IMR-90 (cell line): ENCODE measurements around the gene KRT74. TPM values are rescaled to one million over a fixed set of nuclear protein-coding genes. Genes with fewer than 3 reads are reported as not detected.

ENCODE experiments used
- ATAC-seq: fragments of 200-7000 bp; cut with Tn5 transposase; 2 replicates; pipeline ENCODE4 v1.9.1; 2020; ENCODE audit warnings: low read depth, mild to moderate bottlenecking, moderate library complexity
- BruUV-seq: library from RNA; stranded (reverse); fragments of 400-500 nt; replicated peaks from 2 replicates; lab custom pipeline; 2021; lab: Mats Ljungman, UMichigan
- CTCF ChIA-PET: fragments of 300-600 bp; formaldehyde crosslinking; extraction: SDS; loops from one replicate; lab custom pipeline; 2021; ENCODE audit warnings: antibody characterized with exemption; lab: Yijun Ruan, JAX
- POLR2A ChIA-PET: fragments of 300-600 bp; sonication (Branson Sonifier 250); formaldehyde crosslinking; loops from one replicate; lab custom pipeline; 2022; ENCODE audit warnings: antibody characterized with exemption; ENCODE audit not compliant: unreplicated experiment; lab: Charles Lee
- DNase-seq: peaks from one replicate; pipeline ENCODE4 v3.0.0; 2013
- H2AFZ ChIP-seq: replicated peaks from 2 replicates; pipeline ENCODE3; 2013; ENCODE audit warnings: low read length, mild to moderate bottlenecking; ENCODE audit not compliant: poor library complexity
- H2AK5ac ChIP-seq: 2 replicates; pipeline ENCODE4 v1.6.1; 2013; ENCODE audit warnings: low read depth, low read length, inconsistent platforms
- H2AK9ac ChIP-seq: replicated peaks from 2 replicates; pipeline ENCODE3; 2013; ENCODE audit warnings: mild to moderate bottlenecking, low read depth, low read length, moderate library complexity; ENCODE audit not compliant: poor library complexity
- H2BK120ac ChIP-seq: 2 replicates; pipeline ENCODE4 v1.6.1; 2013; ENCODE audit warnings: low read depth, low read length, inconsistent platforms
- H2BK15ac ChIP-seq: 3 replicates; pipeline ENCODE4 v1.6.1; 2013; ENCODE audit warnings: low read depth, low read length, inconsistent platforms
- H2BK20ac ChIP-seq: 2 replicates; pipeline ENCODE4 v1.6.1; 2013; ENCODE audit warnings: low read depth, mild to moderate bottlenecking, inconsistent platforms, low read length, moderate library complexity
- H2BK5ac ChIP-seq: 2 replicates; pipeline ENCODE4 v1.6.1; 2013; ENCODE audit warnings: mild to moderate bottlenecking, low read depth, low read length, inconsistent platforms; ENCODE audit not compliant: poor library complexity, severe bottlenecking
- H3K14ac ChIP-seq: replicated peaks from 2 replicates; pipeline ENCODE4 v1.6.1; 2013; ENCODE audit warnings: low read depth, low read length, inconsistent platforms
- H3K18ac ChIP-seq: 2 replicates; pipeline ENCODE4 v1.6.1; 2013; ENCODE audit warnings: low read depth, low read length, control low read depth
- H3K23ac ChIP-seq: 2 replicates; pipeline ENCODE4 v1.6.1; 2013; ENCODE audit warnings: low read depth, low read length, inconsistent platforms
- H3K27ac ChIP-seq: 2 replicates; pipeline ENCODE4 v1.5.1; 2013; ENCODE audit warnings: mild to moderate bottlenecking, control low read depth, low read length; ENCODE audit not compliant: insufficient read depth
- H3K27me3 ChIP-seq: 2 replicates; pipeline ENCODE4 v1.6.1; 2013; ENCODE audit warnings: low read length; ENCODE audit not compliant: control insufficient read depth, insufficient read depth
- H3K36me3 ChIP-seq: 2 replicates; pipeline ENCODE4 v1.6.1; 2013; ENCODE audit warnings: low read length, mixed read lengths; ENCODE audit not compliant: control insufficient read depth, insufficient read depth
- H3K4ac ChIP-seq: 2 replicates; pipeline ENCODE4 v1.6.1; 2013; ENCODE audit warnings: low read depth, low read length, inconsistent platforms
- H3K4me1 ChIP-seq: 2 replicates; pipeline ENCODE4 v1.6.1; 2013; ENCODE audit warnings: low read length, mixed read lengths; ENCODE audit not compliant: control insufficient read depth, insufficient read depth
- H3K4me2 ChIP-seq: 2 replicates; pipeline ENCODE4 v1.6.1; 2013; ENCODE audit warnings: low read depth, mild to moderate bottlenecking, control low read depth, low read length, moderate library complexity
- H3K4me3 ChIP-seq: 2 replicates; pipeline ENCODE4 v1.5.1; 2013; ENCODE audit warnings: low read depth, mild to moderate bottlenecking, control low read depth, low read length, moderate library complexity; ENCODE audit not compliant: insufficient read depth
- H3K56ac ChIP-seq: 2 replicates; pipeline ENCODE4 v1.6.1; 2013; ENCODE audit warnings: low read length, inconsistent platforms; ENCODE audit not compliant: insufficient read depth; ENCODE audit errors: extremely low read depth
- H3K79me1 ChIP-seq, 2 experiments: 2 replicates each; pipeline ENCODE4 v1.6.1; 2013; ENCODE audit warnings: low read length in 2 of 2, inconsistent platforms in 1 of 2, low read depth in 1 of 2
- H3K9ac ChIP-seq: 2 replicates; pipeline ENCODE4 v1.6.1; 2013; ENCODE audit warnings: low read depth, low read length, control low read depth
- H3K9me1 ChIP-seq: 2 replicates; pipeline ENCODE4 v1.6.1; 2013; ENCODE audit warnings: low read length, inconsistent platforms; ENCODE audit not compliant: insufficient read depth
- H3K9me3 ChIP-seq: 2 replicates; pipeline ENCODE4 v1.6.1; 2013; ENCODE audit warnings: low read length; ENCODE audit not compliant: control insufficient read depth, insufficient read depth
- H4K20me1 ChIP-seq: 2 replicates; pipeline ENCODE4 v1.6.1; 2013; ENCODE audit warnings: low read length, inconsistent platforms; ENCODE audit not compliant: insufficient read depth
- H4K5ac ChIP-seq: 2 replicates; pipeline ENCODE4 v1.6.1; 2013; ENCODE audit warnings: mild to moderate bottlenecking, low read depth, low read length, control low read depth
- H4K8ac ChIP-seq, 2 experiments: 2 replicates each; pipeline ENCODE4 v1.6.1; 2013; ENCODE audit warnings: low read depth in 2 of 2, low read length in 2 of 2, control low read depth in 1 of 2, inconsistent platforms in 1 of 2
- H4K91ac ChIP-seq: 2 replicates; pipeline ENCODE4 v1.6.1; 2013; ENCODE audit warnings: low read depth, low read length, inconsistent platforms; ENCODE audit not compliant: insufficient read depth
- BHLHE40 ChIP-seq: fragments of 150-350 bp; IDR thresholded peaks from 2 replicates; pipeline ENCODE4 v1.6.1; 2016; ENCODE audit warnings: mild to moderate bottlenecking, low read depth, low read length
- CEBPB ChIP-seq: IDR thresholded peaks from 2 replicates; pipeline ENCODE4 v1.6.1; 2012; ENCODE audit warnings: low read depth, low read length, improper control_type of control experiment
- CHD1 ChIP-seq: IDR thresholded peaks from 2 replicates; pipeline ENCODE4 v1.6.1; 2012; ENCODE audit warnings: low read depth, low read length, improper control_type of control experiment
- FOS ChIP-seq: fragments of 150-350 bp; IDR thresholded peaks from 2 replicates; pipeline ENCODE4 v1.6.1; 2016; ENCODE audit warnings: low read depth, low read length
- MAFK ChIP-seq: IDR thresholded peaks from 2 replicates; pipeline ENCODE4 v1.6.1; 2012; ENCODE audit warnings: low read depth, low read length, improper control_type of control experiment
- MAZ ChIP-seq: IDR thresholded peaks from 2 replicates; pipeline ENCODE4 v1.6.1; 2012; ENCODE audit warnings: low read depth, mild to moderate bottlenecking, low read length, improper control_type of control experiment, moderate library complexity, borderline replicate concordance
- MXI1 ChIP-seq: IDR thresholded peaks from 2 replicates; pipeline ENCODE4 v1.6.1; 2012; ENCODE audit warnings: low read depth, mild to moderate bottlenecking, low read length, moderate library complexity, borderline replicate concordance
- NFE2L2 ChIP-seq: fragments of 150-350 bp; IDR thresholded peaks from 2 replicates; pipeline ENCODE4 v1.6.1; 2016; ENCODE audit warnings: low read depth, mild to moderate bottlenecking, low read length
- POLR2A ChIP-seq: IDR thresholded peaks from 2 replicates; pipeline ENCODE4 v1.6.1; 2012; ENCODE audit warnings: mild to moderate bottlenecking, low read depth, low read length
- RAD21 ChIP-seq: IDR thresholded peaks from 2 replicates; pipeline ENCODE4 v1.6.1; 2012; ENCODE audit warnings: low read length, improper control_type of control experiment
- RCOR1 ChIP-seq: IDR thresholded peaks from 2 replicates; pipeline ENCODE4 v1.6.1; 2012; ENCODE audit warnings: mild to moderate bottlenecking, low read length, improper control_type of control experiment; ENCODE audit not compliant: insufficient replicate concordance
- RFX5 ChIP-seq: IDR thresholded peaks from 2 replicates; pipeline ENCODE4 v1.8.0; 2012; ENCODE audit warnings: low read depth, mild to moderate bottlenecking, low read length, moderate library complexity
- SMC3 ChIP-seq: fragments of 150-350 bp; IDR thresholded peaks from 2 replicates; pipeline ENCODE4 v1.6.1; 2016; ENCODE audit warnings: low read depth, mild to moderate bottlenecking, antibody characterized with exemption, low read length, moderate library complexity
- WGBS, 2 experiments: methylation state at CpG; one replicate each; pipeline versions ENCODE4 v1.1.5 to v1.1.7; 2013; ENCODE audit warnings: missing lambda C conversion rate in 2 of 2; ENCODE audit not compliant: insufficient read length in 1 of 2; ENCODE audit errors: extremely low coverage in 2 of 2; 5-methylcytosine and 5-hydroxymethylcytosine counted together
- dilution Hi-C: fragments of 300-500 bp; cut with HindIII; formaldehyde crosslinking; loops from one replicate; pipeline ENCODE4 v1.14.3; 2018; ENCODE audit warnings: low sequenced_read_pairs; ENCODE audit not compliant: unreplicated experiment
- in situ Hi-C: fragments of 300-500 bp; cut with MboI; formaldehyde crosslinking; loops from 3 replicates; pipeline ENCODE4 v1.14.3; 2019; ENCODE audit warnings: low sequenced_read_pairs, inconsistent platforms, mixed read lengths
- intact Hi-C: fragments of 100-400 bp; cut with micrococcal nuclease; formaldehyde crosslinking; loops from 2 replicates; pipeline ENCODE4 v1.10.0; 2022
- polyA plus RNA-seq, 3 experiments: library from polyadenylated mRNA; depleted of rRNA; stranded (reverse); fragments of >200 nt; gene quantifications; 2 replicates each; pipeline ENCODE4 v1.2.3, GENCODE V29; 2012; ENCODE audit warnings: low replicate concordance in 1 of 3
- total RNA-seq: library from RNA; depleted of rRNA; stranded (reverse); fragments of >200 nt; gene quantifications from 2 replicates; pipeline ENCODE4 v1.2.3, GENCODE V29; 2012
- TF ChIP-seq, protein P1 (sequence below): conservative IDR thresholded peaks from 2 replicates; pipeline ENCODE4 v1.5.1; 2012; ENCODE audit warnings: mild to moderate bottlenecking, low read depth, low read length, improper control_type of control experiment
- TF ChIP-seq, protein P2 (sequence below): fragments of 150-350 bp; IDR thresholded peaks from 2 replicates; pipeline ENCODE4 v1.6.1; 2016; ENCODE audit warnings: low read depth, mild to moderate bottlenecking, low read length, moderate library complexity, borderline replicate concordance
- TF ChIP-seq, protein P3 (sequence below): fragments of 150-350 bp; IDR thresholded peaks from 2 replicates; pipeline ENCODE4 v1.6.1; 2017; ENCODE audit warnings: mild to moderate bottlenecking, antibody characterized with exemption, low read length, low read depth

The KRT74 gene
- total and polyA plus RNA-seq, 2 of the 4 experiments (the other 2 are of a cell fraction): not detected

DNA sequence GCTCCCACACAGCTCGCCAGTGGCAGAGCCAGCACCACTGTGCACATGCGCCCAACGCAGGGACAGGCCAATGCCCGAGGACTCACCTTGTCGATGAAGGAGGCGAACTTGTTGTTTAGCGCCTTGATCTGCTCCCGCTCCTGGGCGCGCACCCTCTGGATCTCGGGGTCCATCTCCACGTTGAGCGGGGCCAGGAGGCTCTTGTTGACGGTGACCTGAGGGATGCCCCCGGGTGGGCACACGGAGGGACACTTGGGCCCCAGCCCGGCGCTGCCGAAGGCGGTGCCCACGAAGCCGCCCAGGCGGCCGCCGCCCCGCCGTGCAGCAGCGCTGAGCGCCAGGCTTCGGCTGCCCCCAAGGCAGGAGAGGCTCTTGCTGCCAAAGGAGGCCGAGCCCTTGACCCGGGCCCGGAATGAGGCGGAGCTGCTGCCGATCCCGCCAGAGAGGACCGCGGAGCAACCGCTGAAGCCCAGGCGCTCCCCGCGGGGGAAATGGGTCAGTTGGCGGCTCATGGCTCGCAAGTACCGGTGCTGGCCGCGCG is 27.4 kb upstream of the KRT74 start, which contains the start of gene KRT72:
Gene KRT72 (minus strand): TSS at position 523 of the 541 bp plus-strand sequence. CDS start 11 bp downstream, at position 512.
- H3K27me3 ChIP-seq: peaks cover 41% of the 10 kb centered on the region
- WGBS, 2 experiments: 31% methylated on average over 24 of the region's 48 CpGs; no CpG with 5 or more reads in 1 of the 2 experiments
- H2BK5ac ChIP-seq: no peak within 1 kb of the TSS
- H2AFZ ChIP-seq: no peak within 1 kb of the TSS
- no peak within 1 kb of the TSS for H3K18ac ChIP-seq
- POLR2A ChIA-PET: no interaction called here
- no peak within 1 kb of the TSS for H4K5ac ChIP-seq
- DNase-seq: no peak
- H3K4ac ChIP-seq: no peak within 1 kb of the TSS
- dilution Hi-C loops (no loop called here), in situ Hi-C loops (no loop called here), intact Hi-C loops (no loop called here)
- no peak within 1 kb of the TSS for H3K4me2 ChIP-seq
- no peak for ATAC-seq
- H3K4me1 ChIP-seq: no peaks in the 10 kb centered on the region
- no peak within 1 kb of the TSS for H3K9ac ChIP-seq
- no peak within 1 kb of the TSS for H2AK9ac ChIP-seq
- H3K9me3 ChIP-seq: no peaks in the 10 kb centered on the region
- no peak within 1 kb of the TSS for H4K91ac ChIP-seq
- no peak within 1 kb of the TSS for H2AK5ac ChIP-seq
- CTCF ChIA-PET: no interaction called here
- no peak within 1 kb of the TSS for H3K56ac ChIP-seq
- no peaks in the 10 kb centered on the region for H4K20me1 ChIP-seq
- H3K4me3 ChIP-seq: no peak within 1 kb of the TSS
- H2BK15ac ChIP-seq: no peak within 1 kb of the TSS
- no peak within 1 kb of the TSS for H4K8ac ChIP-seq
- no peak within 1 kb of the TSS for H2BK120ac ChIP-seq
- no peaks in the 10 kb centered on the region for H3K36me3 ChIP-seq
- H2BK20ac ChIP-seq: no peak within 1 kb of the TSS
- no peak within 1 kb of the TSS for H3K14ac ChIP-seq
- TF ChIP-seq RCOR1: no peak
- no peak for TF ChIP-seq CEBPB
- TF ChIP-seq MAFK: no peak
- TF ChIP-seq, protein P1, sequence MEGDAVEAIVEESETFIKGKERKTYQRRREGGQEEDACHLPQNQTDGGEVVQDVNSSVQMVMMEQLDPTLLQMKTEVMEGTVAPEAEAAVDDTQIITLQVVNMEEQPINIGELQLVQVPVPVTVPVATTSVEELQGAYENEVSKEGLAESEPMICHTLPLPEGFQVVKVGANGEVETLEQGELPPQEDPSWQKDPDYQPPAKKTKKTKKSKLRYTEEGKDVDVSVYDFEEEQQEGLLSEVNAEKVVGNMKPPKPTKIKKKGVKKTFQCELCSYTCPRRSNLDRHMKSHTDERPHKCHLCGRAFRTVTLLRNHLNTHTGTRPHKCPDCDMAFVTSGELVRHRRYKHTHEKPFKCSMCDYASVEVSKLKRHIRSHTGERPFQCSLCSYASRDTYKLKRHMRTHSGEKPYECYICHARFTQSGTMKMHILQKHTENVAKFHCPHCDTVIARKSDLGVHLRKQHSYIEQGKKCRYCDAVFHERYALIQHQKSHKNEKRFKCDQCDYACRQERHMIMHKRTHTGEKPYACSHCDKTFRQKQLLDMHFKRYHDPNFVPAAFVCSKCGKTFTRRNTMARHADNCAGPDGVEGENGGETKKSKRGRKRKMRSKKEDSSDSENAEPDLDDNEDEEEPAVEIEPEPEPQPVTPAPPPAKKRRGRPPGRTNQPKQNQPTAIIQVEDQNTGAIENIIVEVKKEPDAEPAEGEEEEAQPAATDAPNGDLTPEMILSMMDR: no peak
- TF ChIP-seq BHLHE40: no peak
- TF ChIP-seq, protein P2, sequence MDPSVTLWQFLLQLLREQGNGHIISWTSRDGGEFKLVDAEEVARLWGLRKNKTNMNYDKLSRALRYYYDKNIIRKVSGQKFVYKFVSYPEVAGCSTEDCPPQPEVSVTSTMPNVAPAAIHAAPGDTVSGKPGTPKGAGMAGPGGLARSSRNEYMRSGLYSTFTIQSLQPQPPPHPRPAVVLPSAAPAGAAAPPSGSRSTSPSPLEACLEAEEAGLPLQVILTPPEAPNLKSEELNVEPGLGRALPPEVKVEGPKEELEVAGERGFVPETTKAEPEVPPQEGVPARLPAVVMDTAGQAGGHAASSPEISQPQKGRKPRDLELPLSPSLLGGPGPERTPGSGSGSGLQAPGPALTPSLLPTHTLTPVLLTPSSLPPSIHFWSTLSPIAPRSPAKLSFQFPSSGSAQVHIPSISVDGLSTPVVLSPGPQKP: no peak
- no peak for TF ChIP-seq RFX5
- no peak for TF ChIP-seq MXI1
- TF ChIP-seq, protein P3, sequence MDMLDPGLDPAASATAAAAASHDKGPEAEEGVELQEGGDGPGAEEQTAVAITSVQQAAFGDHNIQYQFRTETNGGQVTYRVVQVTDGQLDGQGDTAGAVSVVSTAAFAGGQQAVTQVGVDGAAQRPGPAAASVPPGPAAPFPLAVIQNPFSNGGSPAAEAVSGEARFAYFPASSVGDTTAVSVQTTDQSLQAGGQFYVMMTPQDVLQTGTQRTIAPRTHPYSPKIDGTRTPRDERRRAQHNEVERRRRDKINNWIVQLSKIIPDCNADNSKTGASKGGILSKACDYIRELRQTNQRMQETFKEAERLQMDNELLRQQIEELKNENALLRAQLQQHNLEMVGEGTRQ: no peak
- TF ChIP-seq POLR2A: no peak
- no peak for TF ChIP-seq NFE2L2
- TF ChIP-seq RAD21: no peak
- no peak for TF ChIP-seq SMC3
- TF ChIP-seq FOS: no peak
- TF ChIP-seq CHD1: no peak
- no peak for TF ChIP-seq MAZ
- no peaks in the 10 kb centered on the region for H3K9me1 ChIP-seq
- no peaks in the 10 kb centered on the region for H3K79me1 ChIP-seq
- H3K27ac ChIP-seq: no peak within 1 kb of the TSS
- no peak within 1 kb of the TSS for H3K23ac ChIP-seq
- no TSS peak for BruUV-seq
